HepG2 (cell line): ENCODE results near the gene TRAF4. TPM values are rescaled to one million over a fixed set of nuclear protein-coding genes. Genes with fewer than 3 reads are reported as not detected.

Experiments used
- BRD4 ChIP-seq: sonication (generic); formaldehyde crosslinking; IDR thresholded peaks from 2 replicates; pipeline ENCODE4 v1.4.0; 2020; ENCODE audit warnings: missing genetic modification reagents
- CHD4 ChIP-seq: fragments of 200-600 bp; sonication (generic); IDR thresholded peaks from 2 replicates; pipeline ENCODE4 v1.7.0; 2017; ENCODE audit warnings: mild to moderate bottlenecking, low read length, borderline replicate concordance
- FOXJ3 ChIP-seq: sonication (generic); formaldehyde crosslinking; IDR thresholded peaks from 2 replicates; pipeline ENCODE4 v1.4.0; 2020; ENCODE audit warnings: missing genetic modification reagents, mild to moderate bottlenecking, borderline replicate concordance
- NR2F6 ChIP-seq, 2 experiments: IDR thresholded peaks; 2 replicates each; pipeline ENCODE4 v1.6.1; 2016; ENCODE audit warnings: antibody characterized with exemption in 1 of 2, mild to moderate bottlenecking in 1 of 2
- ONECUT2 ChIP-seq: sonication (generic); formaldehyde crosslinking; IDR thresholded peaks from 2 replicates; pipeline ENCODE4 v1.4.0; 2020; ENCODE audit warnings: missing genetic modification reagents
- PAF1 ChIP-seq: IDR thresholded peaks from 2 replicates; pipeline ENCODE4 v1.6.1; 2016; ENCODE audit warnings: missing genetic modification reagents, missing compliant biosample characterization
- REL ChIP-seq: sonication (generic); formaldehyde crosslinking; conservative IDR thresholded peaks from 2 replicates; pipeline ENCODE4 v1.8.0; 2022; ENCODE audit warnings: mild to moderate bottlenecking, missing genetic modification reagents, moderate library complexity
- REXO4 ChIP-seq: sonication (generic); formaldehyde crosslinking; IDR thresholded peaks from 2 replicates; pipeline ENCODE4 v1.8.0; 2022; ENCODE audit warnings: missing genetic modification reagents, mild to moderate bottlenecking, borderline replicate concordance
- SALL1 ChIP-seq: sonication (generic); formaldehyde crosslinking; IDR thresholded peaks from 2 replicates; pipeline ENCODE4 v1.8.0; 2022; ENCODE audit warnings: mild to moderate bottlenecking, missing genetic modification reagents
- SIN3B ChIP-seq: fragments of 150-350 bp; IDR thresholded peaks from 2 replicates; pipeline ENCODE4 v1.6.1; 2014; ENCODE audit warnings: low read length
- SKI ChIP-seq: fragments of 450-650 bp; IDR thresholded peaks from one replicate; pipeline ENCODE4 v1.6.1; 2018; ENCODE audit warnings: mild to moderate bottlenecking; ENCODE audit not compliant: partially characterized antibody
- SMC3 ChIP-seq: IDR thresholded peaks from 2 replicates; pipeline ENCODE4 v1.6.1; 2011; ENCODE audit warnings: low read length, improper control_type of control experiment
- SPEN ChIP-seq: sonication (generic); formaldehyde crosslinking; IDR thresholded peaks from 2 replicates; pipeline ENCODE4 v1.5.1; 2020; ENCODE audit warnings: low read depth, mild to moderate bottlenecking, missing genetic modification reagents
- TARDBP ChIP-seq: sonication (generic); formaldehyde crosslinking; IDR thresholded peaks from 2 replicates; pipeline ENCODE4 v1.8.0; 2022; ENCODE audit warnings: mild to moderate bottlenecking, missing genetic modification reagents
- TCF12 ChIP-seq, 2 experiments: fragments of 450-650 bp in 1 of 2; sonication (generic) in 1 of 2; formaldehyde crosslinking in 1 of 2; IDR thresholded peaks; 2 replicates each; pipeline versions ENCODE4 v1.6.1 to v1.8.0; 2017 to 2022; ENCODE audit warnings: antibody characterized with exemption in 1 of 2, mild to moderate bottlenecking in 1 of 2, missing genetic modification reagents in 1 of 2, moderate library complexity in 1 of 2
- YEATS2 ChIP-seq: sonication (generic); formaldehyde crosslinking; IDR thresholded peaks from 2 replicates; pipeline ENCODE4 v1.4.0; 2020; ENCODE audit warnings: missing genetic modification reagents, borderline replicate concordance
- ZMAT3 ChIP-seq: sonication (generic); formaldehyde crosslinking; conservative IDR thresholded peaks from 2 replicates; pipeline ENCODE4 v1.7.0; 2021; ENCODE audit warnings: missing genetic modification reagents
- ZNF121 ChIP-seq: sonication (generic); formaldehyde crosslinking; IDR thresholded peaks from 2 replicates; pipeline ENCODE4 v1.5.0; 2020; ENCODE audit warnings: mild to moderate bottlenecking, missing genetic modification reagents
- ZNF143 ChIP-seq: sonication (generic); formaldehyde crosslinking; IDR thresholded peaks from 2 replicates; pipeline ENCODE4 v1.4.0; 2020; ENCODE audit warnings: missing genetic modification reagents
- ZNF333 ChIP-seq: sonication (generic); formaldehyde crosslinking; IDR thresholded peaks from 2 replicates; pipeline ENCODE4 v1.4.0; 2020; ENCODE audit warnings: mild to moderate bottlenecking, missing genetic modification reagents, borderline replicate concordance
- ZNF337 ChIP-seq: sonication (generic); formaldehyde crosslinking; IDR thresholded peaks from 2 replicates; pipeline ENCODE4 v1.5.1; 2020; ENCODE audit warnings: missing genetic modification reagents, low read depth, mild to moderate bottlenecking, borderline replicate concordance
- ZNF44 ChIP-seq: sonication (generic); formaldehyde crosslinking; IDR thresholded peaks from 2 replicates; pipeline ENCODE4 v1.5.1; 2020; ENCODE audit warnings: mild to moderate bottlenecking, missing genetic modification reagents
- ZNF451 ChIP-seq: sonication (generic); formaldehyde crosslinking; IDR thresholded peaks from 2 replicates; pipeline ENCODE4 v1.5.0; 2020; ENCODE audit warnings: mild to moderate bottlenecking, missing genetic modification reagents
- polyA plus RNA-seq, 8 experiments: library from polyadenylated mRNA; depleted of rRNA in 3 of 8; stranded (reverse) in 7 of 8; unstranded in 1 of 8; fragments of >200 nt; fragmentation: Illumina TruSeq in 4 of 8; extraction: Trizol in 4 of 8; gene quantifications; 2 replicates each; pipeline versions ENCODE4 v1.2.1 to v1.2.3, GENCODE V29; 2011 to 2016; ENCODE audit warnings: low read depth in 4 of 8, missing spikeins in 1 of 8, mixed read lengths in 1 of 8; ENCODE audit not compliant: insufficient read depth in 1 of 8
- total RNA-seq, 5 experiments: library from RNA; depleted of rRNA; stranded (reverse); fragments of >200 nt; fragmentation: Illumina TruSeq; extraction: Trizol; gene quantifications; 2 replicates each; pipeline ENCODE4 v1.2.3, GENCODE V29; 2016; ENCODE audit warnings: low read depth in 1 of 5
- TF ChIP-seq, protein P1 (sequence below): sonication (generic); formaldehyde crosslinking; IDR thresholded peaks from 2 replicates; pipeline ENCODE4 v1.5.0; 2020; ENCODE audit warnings: mild to moderate bottlenecking, missing genetic modification reagents
- TF ChIP-seq, protein P2 (sequence below): sonication (generic); formaldehyde crosslinking; conservative IDR thresholded peaks from 2 replicates; pipeline ENCODE4 v1.4.0; 2020; ENCODE audit warnings: mild to moderate bottlenecking, missing genetic modification reagents, moderate library complexity
- TF ChIP-seq, protein P3 (sequence below): sonication (generic); formaldehyde crosslinking; IDR thresholded peaks from 2 replicates; pipeline ENCODE4 v1.4.0; 2020; ENCODE audit warnings: low read depth, mild to moderate bottlenecking, missing genetic modification reagents

TRAF4 gene
- total and polyA plus RNA-seq, 2 of the 13 experiments (the other 11 are each of a cell fraction or from before 2014, with no cell fraction given), result 86.0 to 89.9 TPM

- TF ChIP-seq, protein P1, sequence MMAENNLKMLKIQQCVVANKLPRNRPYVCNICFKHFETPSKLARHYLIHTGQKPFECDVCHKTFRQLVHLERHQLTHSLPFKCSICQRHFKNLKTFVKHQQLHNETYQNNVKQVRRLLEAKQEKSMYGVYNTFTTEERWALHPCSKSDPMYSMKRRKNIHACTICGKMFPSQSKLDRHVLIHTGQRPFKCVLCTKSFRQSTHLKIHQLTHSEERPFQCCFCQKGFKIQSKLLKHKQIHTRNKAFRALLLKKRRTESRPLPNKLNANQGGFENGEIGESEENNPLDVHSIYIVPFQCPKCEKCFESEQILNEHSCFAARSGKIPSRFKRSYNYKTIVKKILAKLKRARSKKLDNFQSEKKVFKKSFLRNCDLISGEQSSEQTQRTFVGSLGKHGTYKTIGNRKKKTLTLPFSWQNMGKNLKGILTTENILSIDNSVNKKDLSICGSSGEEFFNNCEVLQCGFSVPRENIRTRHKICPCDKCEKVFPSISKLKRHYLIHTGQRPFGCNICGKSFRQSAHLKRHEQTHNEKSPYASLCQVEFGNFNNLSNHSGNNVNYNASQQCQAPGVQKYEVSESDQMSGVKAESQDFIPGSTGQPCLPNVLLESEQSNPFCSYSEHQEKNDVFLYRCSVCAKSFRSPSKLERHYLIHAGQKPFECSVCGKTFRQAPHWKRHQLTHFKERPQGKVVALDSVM, result peak; percentile 81
- no peak for TF ChIP-seq SIN3B
- no peak for TF ChIP-seq PAF1 (CRISPR knock-in tag)
- no peak for TF ChIP-seq FOXJ3 (CRISPR knock-in tag)
- no peak for TF ChIP-seq ZNF44 (CRISPR knock-in tag)
- TF ChIP-seq TARDBP (CRISPR knock-in tag), result no peak
- TF ChIP-seq REXO4 (CRISPR knock-in tag), result no peak
- TF ChIP-seq ZNF337 (CRISPR knock-in tag), result no peak
- TF ChIP-seq SMC3, result no peak
- no peak for TF ChIP-seq YEATS2 (CRISPR knock-in tag)
- TF ChIP-seq, protein P2, sequence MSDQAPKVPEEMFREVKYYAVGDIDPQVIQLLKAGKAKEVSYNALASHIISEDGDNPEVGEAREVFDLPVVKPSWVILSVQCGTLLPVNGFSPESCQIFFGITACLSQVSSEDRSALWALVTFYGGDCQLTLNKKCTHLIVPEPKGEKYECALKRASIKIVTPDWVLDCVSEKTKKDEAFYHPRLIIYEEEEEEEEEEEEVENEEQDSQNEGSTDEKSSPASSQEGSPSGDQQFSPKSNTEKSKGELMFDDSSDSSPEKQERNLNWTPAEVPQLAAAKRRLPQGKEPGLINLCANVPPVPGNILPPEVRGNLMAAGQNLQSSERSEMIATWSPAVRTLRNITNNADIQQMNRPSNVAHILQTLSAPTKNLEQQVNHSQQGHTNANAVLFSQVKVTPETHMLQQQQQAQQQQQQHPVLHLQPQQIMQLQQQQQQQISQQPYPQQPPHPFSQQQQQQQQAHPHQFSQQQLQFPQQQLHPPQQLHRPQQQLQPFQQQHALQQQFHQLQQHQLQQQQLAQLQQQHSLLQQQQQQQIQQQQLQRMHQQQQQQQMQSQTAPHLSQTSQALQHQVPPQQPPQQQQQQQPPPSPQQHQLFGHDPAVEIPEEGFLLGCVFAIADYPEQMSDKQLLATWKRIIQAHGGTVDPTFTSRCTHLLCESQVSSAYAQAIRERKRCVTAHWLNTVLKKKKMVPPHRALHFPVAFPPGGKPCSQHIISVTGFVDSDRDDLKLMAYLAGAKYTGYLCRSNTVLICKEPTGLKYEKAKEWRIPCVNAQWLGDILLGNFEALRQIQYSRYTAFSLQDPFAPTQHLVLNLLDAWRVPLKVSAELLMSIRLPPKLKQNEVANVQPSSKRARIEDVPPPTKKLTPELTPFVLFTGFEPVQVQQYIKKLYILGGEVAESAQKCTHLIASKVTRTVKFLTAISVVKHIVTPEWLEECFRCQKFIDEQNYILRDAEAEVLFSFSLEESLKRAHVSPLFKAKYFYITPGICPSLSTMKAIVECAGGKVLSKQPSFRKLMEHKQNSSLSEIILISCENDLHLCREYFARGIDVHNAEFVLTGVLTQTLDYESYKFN, result 0 out of 2 replicates have a peak, but pooled peaks have one; percentile 13
- no peak for TF ChIP-seq BRD4
- TF ChIP-seq, protein P3, sequence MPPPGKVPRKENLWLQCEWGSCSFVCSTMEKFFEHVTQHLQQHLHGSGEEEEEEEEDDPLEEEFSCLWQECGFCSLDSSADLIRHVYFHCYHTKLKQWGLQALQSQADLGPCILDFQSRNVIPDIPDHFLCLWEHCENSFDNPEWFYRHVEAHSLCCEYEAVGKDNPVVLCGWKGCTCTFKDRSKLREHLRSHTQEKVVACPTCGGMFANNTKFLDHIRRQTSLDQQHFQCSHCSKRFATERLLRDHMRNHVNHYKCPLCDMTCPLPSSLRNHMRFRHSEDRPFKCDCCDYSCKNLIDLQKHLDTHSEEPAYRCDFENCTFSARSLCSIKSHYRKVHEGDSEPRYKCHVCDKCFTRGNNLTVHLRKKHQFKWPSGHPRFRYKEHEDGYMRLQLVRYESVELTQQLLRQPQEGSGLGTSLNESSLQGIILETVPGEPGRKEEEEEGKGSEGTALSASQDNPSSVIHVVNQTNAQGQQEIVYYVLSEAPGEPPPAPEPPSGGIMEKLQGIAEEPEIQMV (CRISPR knock-in tag), result no peak
- no peak for TF ChIP-seq ZNF143 (CRISPR knock-in tag)
- no peak for TF ChIP-seq NR2F6 (IDR thresholded peaks at IDR 0.05)
- TF ChIP-seq NR2F6 (CRISPR knock-in tag; IDR thresholded peaks at IDR 0.05), result no peak
- TF ChIP-seq ZNF333 (CRISPR knock-in tag), result no peak
- TF ChIP-seq SKI, result no peak
- no peak for TF ChIP-seq TCF12 (IDR thresholded peaks at IDR 0.05)
- no peak for TF ChIP-seq TCF12 (CRISPR knock-in tag; IDR thresholded peaks at IDR 0.05)
- TF ChIP-seq CHD4, result no peak; the same call in 1 of the 2 replicates
- no peak for TF ChIP-seq ZNF121 (CRISPR knock-in tag)
- no peak for TF ChIP-seq SPEN (CRISPR knock-in tag)
- no peak for TF ChIP-seq REL (CRISPR knock-in tag)
- 0 out of 2 replicates have a peak, but pooled peaks have one; percentile 48 for TF ChIP-seq SALL1 (CRISPR knock-in tag)
- TF ChIP-seq ZNF451 (CRISPR knock-in tag), result no peak; the same call in 1 of the 2 replicates
- no peak for TF ChIP-seq ZMAT3
- TF ChIP-seq ONECUT2, result no peak
Measured at GRCh38 chr17:28719021-28719433, 24.8 kb upstream of the TRAF4 start (continued).
